ENCODE measurements around the gene TMC2. TPM values are rescaled to one million over a fixed set of nuclear protein-coding genes. Genes with fewer than 3 reads are reported as not detected.

Gene TMC2
- total RNA-seq, 1 experiment from 2014 or later, result not detected

GRCh38 chr20:2558581-2559278, 22.4 kb downstream of the TMC2 start:
- Histone ChIP-seq H3K4me1 (ENCODE audit: insufficient read depth, low read length, poor library complexity, severe bottlenecking) (no peaks in the 10 kb centered on the region), H3K9me3 (ENCODE audit: low read depth, low read length, poor library complexity, severe bottlenecking) (no peaks in the 10 kb centered on the region), H3K27me3 (replicated peaks; ENCODE audit: insufficient read depth, low read depth, low read length, poor library complexity) (peaks cover 62% of the 10 kb centered on the region), H3K36me3 (ENCODE audit: insufficient read depth, low read length, poor library complexity, severe bottlenecking) (no peaks in the 10 kb centered on the region), H3K4me3 (ENCODE audit: low read depth, low read length, poor library complexity, severe bottlenecking) (peak overlapping the region; percentile 23), H3K27ac (ENCODE audit: low read depth, low read length, poor library complexity, severe bottlenecking) (no peak overlapping the region)
- TF ChIP-seq EZH2 (IDR thresholded peaks at IDR 0.05; ENCODE audit: borderline replicate concordance, low read depth, low read length, poor library complexity, severe bottlenecking) (peak; percentile 63), CTCF (conservative IDR thresholded peaks at IDR 0.05; ENCODE audit: low read depth, low read length) (no peak)
- no TSS peak for BruUV-seq (replicated peaks)
- intact Hi-C loops (cut with micrococcal nuclease; ENCODE audit: unreplicated experiment), result no loop called here
- peak; percentile 16 for DNase-seq (ENCODE audit: low spot score)
- ChIA-PET POLR2A (ENCODE audit: low non-redundant PET) (no interaction called here), CTCF (no interaction called here)

- ChIA-PET POLR2A (ENCODE audit: low non-redundant PET) (no interaction called here), CTCF (no interaction called here)
- no peak for DNase-seq (ENCODE audit: low spot score)
- BruUV-seq (replicated peaks), result no TSS peak
- no peak overlapping the region for H3K27ac ChIP-seq (ENCODE audit: low read depth, low read length, poor library complexity, severe bottlenecking)
- TF ChIP-seq EZH2 (IDR thresholded peaks at IDR 0.05; ENCODE audit: borderline replicate concordance, low read depth, low read length, poor library complexity, severe bottlenecking) (no peak), CTCF (conservative IDR thresholded peaks at IDR 0.05; ENCODE audit: low read depth, low read length) (no peak)
- intact Hi-C loops (cut with micrococcal nuclease; ENCODE audit: unreplicated experiment), result no loop called here
- H3K4me1 ChIP-seq (ENCODE audit: insufficient read depth, low read length, poor library complexity, severe bottlenecking), result no peaks in the 10 kb centered on the region
- peaks cover 59% of the 10 kb centered on the region for H3K27me3 ChIP-seq (replicated peaks; ENCODE audit: insufficient read depth, low read depth, low read length, poor library complexity)
- no peaks in the 10 kb centered on the region for H3K9me3 ChIP-seq (ENCODE audit: low read depth, low read length, poor library complexity, severe bottlenecking)
- H3K4me3 ChIP-seq (ENCODE audit: low read depth, low read length, poor library complexity, severe bottlenecking), result no peak overlapping the region
- no peaks in the 10 kb centered on the region for H3K36me3 ChIP-seq (ENCODE audit: insufficient read depth, low read length, poor library complexity, severe bottlenecking)
Observed at GRCh38 chr20:2559279-2559626, 22.9 kb downstream of the TMC2 start.

- POLR2A ChIA-PET (ENCODE audit: low non-redundant PET), result no interaction called here
- H3K4me3 ChIP-seq (ENCODE audit: low read depth, low read length, poor library complexity, severe bottlenecking), result no peak overlapping the region
- CTCF ChIA-PET, result no interaction called here
- no peaks in the 10 kb centered on the region for H3K9me3 ChIP-seq (ENCODE audit: low read depth, low read length, poor library complexity, severe bottlenecking)
- TF ChIP-seq CTCF (conservative IDR thresholded peaks at IDR 0.05; ENCODE audit: low read depth, low read length) (no peak), EZH2 (IDR thresholded peaks at IDR 0.05; ENCODE audit: borderline replicate concordance, low read depth, low read length, poor library complexity, severe bottlenecking) (no peak)
- intact Hi-C loops (cut with micrococcal nuclease; ENCODE audit: unreplicated experiment), result no loop called here
- H3K27ac ChIP-seq (ENCODE audit: low read depth, low read length, poor library complexity, severe bottlenecking), result no peak overlapping the region
- no peaks in the 10 kb centered on the region for H3K4me1 ChIP-seq (ENCODE audit: insufficient read depth, low read length, poor library complexity, severe bottlenecking)
- no peaks in the 10 kb centered on the region for H3K36me3 ChIP-seq (ENCODE audit: insufficient read depth, low read length, poor library complexity, severe bottlenecking)
- no peak for DNase-seq (ENCODE audit: low spot score)
- peaks cover 55% of the 10 kb centered on the region for H3K27me3 ChIP-seq (replicated peaks; ENCODE audit: insufficient read depth, low read depth, low read length, poor library complexity)
- BruUV-seq (replicated peaks), result no TSS peak
Observed at GRCh38 chr20:2559651-2560050, 23.3 kb downstream of the TMC2 start.

All from A673 (cell line).